Liver (tissue), 9 donors: Measurements from ENCODE around the gene SPATS2L. TPM values are rescaled to one million over a fixed set of nuclear protein-coding genes. Genes with fewer than 3 reads are reported as not detected.

Experiments used
- DNase-seq: peaks from one replicate; pipeline ENCODE4 v3.0.0-alpha.2; 2017; ENCODE audit warnings: low spot score
- H3K27ac ChIP-seq, 2 donors: one replicate each; pipeline ENCODE4 v1.7.0; 2013; ENCODE audit warnings: inconsistent platforms in 2 of 2, low read length in 2 of 2, control low read depth in 1 of 2, low read depth in 1 of 2, mild to moderate bottlenecking in 1 of 2
- H3K27me3 ChIP-seq, 4 donors: one replicate each; pipeline versions ENCODE4 v1.6.1 to v1.7.0; 2013; ENCODE audit warnings: low read length in 3 of 4, inconsistent platforms in 1 of 4, mild to moderate bottlenecking in 1 of 4, moderate library complexity in 1 of 4; ENCODE audit not compliant: control insufficient read depth in 4 of 4, insufficient read depth in 4 of 4
- H3K36me3 ChIP-seq, 4 donors: one replicate each; pipeline versions ENCODE4 v1.6.1 to v1.7.0; 2013; ENCODE audit warnings: low read length in 3 of 4, mild to moderate bottlenecking in 3 of 4, low read depth in 1 of 4, moderate library complexity in 1 of 4; ENCODE audit not compliant: control insufficient read depth in 4 of 4, insufficient read depth in 3 of 4
- H3K4me1 ChIP-seq, 4 donors: one replicate each; pipeline versions ENCODE4 v1.6.1 to v1.7.0; 2013; ENCODE audit warnings: low read length in 3 of 4, mild to moderate bottlenecking in 3 of 4, moderate library complexity in 1 of 4; ENCODE audit not compliant: control insufficient read depth in 4 of 4, insufficient read depth in 4 of 4
- H3K4me3 ChIP-seq, 3 donors: one replicate each; pipeline versions ENCODE4 v1.6.1 to v1.7.0; 2013; ENCODE audit warnings: low read length in 3 of 3, control low read depth in 1 of 3, low read depth in 1 of 3, mild to moderate bottlenecking in 1 of 3
- H3K9ac ChIP-seq, 2 donors: one replicate each; pipeline ENCODE4 v1.7.0; 2013; ENCODE audit warnings: low read length in 2 of 2, mild to moderate bottlenecking in 2 of 2, moderate library complexity in 2 of 2, control low read depth in 1 of 2, low read depth in 1 of 2
- H3K9me3 ChIP-seq, 4 donors: one replicate each; pipeline versions ENCODE4 v1.6.1 to v1.7.0; 2013; ENCODE audit warnings: low read length in 3 of 4; ENCODE audit not compliant: control insufficient read depth in 4 of 4
- ATF3 ChIP-seq: IDR thresholded peaks from 2 replicates; pipeline ENCODE4 v1.6.1; 2016; ENCODE audit warnings: antibody characterized with exemption
- CTCF ChIP-seq: fragments of 150-350 bp; IDR thresholded peaks from 2 replicates; pipeline ENCODE4 v1.5.1; 2017; ENCODE audit warnings: improper control_type of control experiment, low read depth, low read length; ENCODE audit not compliant: missing input control
- EGR1 ChIP-seq, 2 donors: IDR thresholded peaks; 2 replicates each; pipeline ENCODE4 v1.6.1; 2016 to 2018; ENCODE audit warnings: antibody characterized with exemption in 2 of 2, low read depth in 2 of 2
- FOXA1 ChIP-seq: IDR thresholded peaks from 2 replicates; pipeline ENCODE4 v1.6.1; 2016; ENCODE audit warnings: antibody characterized with exemption
- FOXA2 ChIP-seq: IDR thresholded peaks from 2 replicates; pipeline ENCODE4 v1.6.1; 2016; ENCODE audit warnings: antibody characterized with exemption
- GABPA ChIP-seq, 2 donors: IDR thresholded peaks in 1 of 2; conservative IDR thresholded peaks in 1 of 2; 2 replicates each; pipeline ENCODE4 v1.6.1; 2016; ENCODE audit warnings: antibody characterized with exemption in 2 of 2, mild to moderate bottlenecking in 1 of 2, moderate library complexity in 1 of 2
- HNF4A ChIP-seq, 2 donors: conservative IDR thresholded peaks; 2 replicates each; pipeline ENCODE4 v1.6.1; 2016; ENCODE audit warnings: antibody characterized with exemption in 2 of 2, mild to moderate bottlenecking in 2 of 2
- HNF4G ChIP-seq: IDR thresholded peaks from 2 replicates; pipeline ENCODE4 v1.6.1; 2016; ENCODE audit warnings: antibody characterized with exemption
- JUND ChIP-seq, 2 donors: IDR thresholded peaks; 2 replicates each; pipeline ENCODE4 v1.6.1; 2016; ENCODE audit warnings: antibody characterized with exemption in 2 of 2
- MAX ChIP-seq: IDR thresholded peaks from 2 replicates; pipeline ENCODE4 v1.6.1; 2016; ENCODE audit warnings: antibody characterized with exemption
- NR2F2 ChIP-seq: IDR thresholded peaks from 2 replicates; pipeline ENCODE4 v1.6.1; 2016; ENCODE audit warnings: antibody characterized with exemption
- RAD21 ChIP-seq, 2 donors: IDR thresholded peaks; 2 replicates each; pipeline ENCODE4 v1.6.1; 2016; ENCODE audit warnings: antibody characterized with exemption in 2 of 2, mild to moderate bottlenecking in 2 of 2
- REST ChIP-seq: IDR thresholded peaks from 2 replicates; pipeline ENCODE4 v1.6.1; 2016; ENCODE audit warnings: antibody characterized with exemption, mild to moderate bottlenecking
- RXRA ChIP-seq, 2 donors: IDR thresholded peaks; 2 replicates each; pipeline ENCODE4 v1.6.1; 2017 to 2018; ENCODE audit warnings: antibody characterized with exemption in 2 of 2, mild to moderate bottlenecking in 1 of 2
- SP1 ChIP-seq: IDR thresholded peaks from 2 replicates; pipeline ENCODE4 v1.6.1; 2018; ENCODE audit warnings: antibody characterized with exemption, mild to moderate bottlenecking
- TAF1 ChIP-seq: conservative IDR thresholded peaks from 2 replicates; pipeline ENCODE4 v1.6.1; 2016; ENCODE audit warnings: antibody characterized with exemption, mild to moderate bottlenecking
- YY1 ChIP-seq: IDR thresholded peaks from 2 replicates; pipeline ENCODE4 v1.6.1; 2016; ENCODE audit warnings: antibody characterized with exemption, mild to moderate bottlenecking
- ZBTB33 ChIP-seq: IDR thresholded peaks from 2 replicates; pipeline ENCODE4 v1.6.1; 2016; ENCODE audit warnings: antibody characterized with exemption
- WGBS: extraction: QIAGEN DNeasy Blood & Tissue Kit; methylation state at CpG from one replicate; pipeline ENCODE4 v1.1.7; 2013; 5-methylcytosine and 5-hydroxymethylcytosine counted together
- polyA plus RNA-seq, 2 donors: library from polyadenylated mRNA; stranded (reverse) in 1 of 2; unstranded in 1 of 2; fragments of 200-250 nt in 1 of 2; fragments of >200 nt in 1 of 2; fragmentation: Nextera tagmentation in 1 of 2; extraction: Ambion mirVana in 1 of 2; gene quantifications; one replicate each; pipeline versions ENCODE4 v1.2.1 to v1.2.3, GENCODE V29; 2013 to 2015
- total RNA-seq, 2 donors: library from RNA; depleted of rRNA; stranded (reverse); fragments of >200 nt; gene quantifications; one replicate each; pipeline ENCODE4 v1.2.3, GENCODE V29; 2014
- donor health status: healthy.
- donor health status: healthy.
- donor health status: healthy.
- donor health status: healthy.
- donor health status: healthy.

The SPATS2L gene
- total and polyA plus RNA-seq, 4 donors: 31.4 to 49.9 (median 42.4) TPM

GRCh38 chr2:200257570-200257969 is 48.9 kb upstream of the SPATS2L start:
- WGBS: 96% methylated on average over 6 of the region's 6 CpGs
- Histone ChIP-seq H3K4me3 (no peak overlapping the region), H3K4me1 (peaks cover 0 to 13% (median 2%) of the 10 kb centered on the region in 4 donors), H3K9me3 (no peaks in the 10 kb centered on the region), H3K27ac (no peak overlapping the region), H3K36me3 (no peaks in the 10 kb centered on the region), H3K9ac (no peak overlapping the region), H3K27me3 (no peaks in the 10 kb centered on the region)
- DNase-seq: no peak
- TF ChIP-seq TAF1 (no peak), NR2F2 (no peak), HNF4G (no peak), SP1 (no peak), ATF3 (no peak), CTCF (no peak), FOXA1 (no peak), REST (no peak), YY1 (no peak), EGR1 (IDR thresholded peaks at IDR 0.05; ENCODE audit: low read depth in 2 of 2) (no peak), ZBTB33 (no peak), RAD21 (IDR thresholded peaks at IDR 0.05) (no peak), MAX (no peak), RXRA (IDR thresholded peaks at IDR 0.05) (no peak), JUND (IDR thresholded peaks at IDR 0.05) (no peak), GABPA (IDR thresholded peaks at IDR 0.05 in 1 of 2, conservative IDR thresholded peaks at IDR 0.05 in 1 of 2) (no peak), FOXA2 (no peak), HNF4A (conservative IDR thresholded peaks at IDR 0.05) (no peak)
